HCT116 (cell line): ENCODE results near the gene RAD52. TPM values are rescaled to one million over a fixed set of nuclear protein-coding genes. Genes with fewer than 3 reads are reported as not detected.
A peak's percentile ranks its signal among the peaks of the same experiment; 100 is the strongest.

Source experiments
- ATAC-seq: fragments of 200-7000 bp; cut with Tn5 transposase; 2 replicates; pipeline ENCODE4 v1.9.1; 2020; ENCODE audit warnings: mild to moderate bottlenecking, moderate library complexity
- BruUV-seq: library from RNA; stranded (reverse); fragments of 400-500 nt; replicated peaks from 2 replicates; lab custom pipeline; 2021; lab: Mats Ljungman, UMichigan
- CTCF ChIA-PET: fragments of 300-600 bp; sonication (Branson Sonifier 250); formaldehyde crosslinking; loops from one replicate; lab custom pipeline; 2021; ENCODE audit warnings: antibody characterized with exemption; lab: Charles Lee
- POLR2A ChIA-PET: fragments of 300-600, 350-600 bp; sonication (Branson Sonifier 250); formaldehyde crosslinking; loops from one replicate; lab custom pipeline; 2021; ENCODE audit warnings: antibody characterized with exemption; lab: Charles Lee
- RAD21 ChIA-PET, 2 experiments: fragments of 300-600 bp; sonication (Branson Sonifier 250); formaldehyde crosslinking; loops; one replicate each; lab custom pipeline; 2023; ENCODE audit warnings: low total read pairs in 2 of 2; ENCODE audit not compliant: uncharacterized antibody in 2 of 2, unreplicated experiment in 2 of 2, low non-redundant PET in 1 of 2; lab: Charles Lee
- DNase-seq: peaks from one replicate; pipeline ENCODE4 v3.0.0-alpha.2; 2010; ENCODE audit warnings: low read depth, low spot score
- H2AFZ ChIP-seq: fragments of 200-600 bp; shearing (Covaris generic), sonication (generic); 2 replicates; pipeline ENCODE4 v1.6.1; 2017; ENCODE audit warnings: low read depth, mixed run types, mixed read lengths, antibody characterized with exemption, low read length; ENCODE audit not compliant: poor library complexity, severe bottlenecking
- H3K27ac ChIP-seq: 2 replicates; pipeline ENCODE4 v1.5.1; 2012; ENCODE audit warnings: low read depth, low read length
- H3K27me3 ChIP-seq: fragments of 200-600 bp; sonication (generic); 2 replicates; pipeline ENCODE4 v1.6.1; 2016; ENCODE audit warnings: mixed run types, low read length, mixed read lengths; ENCODE audit not compliant: insufficient read depth
- H3K36me3 ChIP-seq, 2 experiments: fragments of 200-500 bp in 1 of 2; fragments of 200-600 bp in 1 of 2; sonication (Bioruptor generic) in 1 of 2; sonication (generic) in 1 of 2; 2 replicates each; pipeline versions ENCODE4 v1.5.1 to v1.6.1; 2014 to 2016; ENCODE audit warnings: low read length in 2 of 2, inconsistent platforms in 1 of 2, mixed read lengths in 1 of 2, mixed run types in 1 of 2; ENCODE audit not compliant: insufficient read depth in 2 of 2, control insufficient read depth in 1 of 2
- H3K4me1 ChIP-seq, 2 experiments: fragments of 200-600 bp in 1 of 2; sonication (generic) in 1 of 2; 2 replicates each; pipeline versions ENCODE4 v1.5.1 to v1.6.1; 2012 to 2017; ENCODE audit warnings: low read length in 2 of 2, inconsistent platforms in 1 of 2, mild to moderate bottlenecking in 1 of 2, mixed read lengths in 1 of 2, mixed run types in 1 of 2, moderate library complexity in 1 of 2; ENCODE audit not compliant: insufficient read depth in 2 of 2, control insufficient read depth in 1 of 2
- H3K4me2 ChIP-seq: fragments of 200-600 bp; sonication (generic); 2 replicates; pipeline ENCODE4 v1.6.1; 2017; ENCODE audit warnings: mixed run types, low read length, mixed read lengths
- H3K4me3 ChIP-seq, 2 experiments: fragments of 200-600 bp in 1 of 2; sonication (generic) in 1 of 2; replicated peaks in 1 of 2; 2 replicates each; pipeline ENCODE4 v1.5.1; 2011 to 2016; ENCODE audit warnings: low read length in 2 of 2, control low read depth in 1 of 2, low read depth in 1 of 2, mild to moderate bottlenecking in 1 of 2, mixed read lengths in 1 of 2, mixed run types in 1 of 2
- H3K79me2 ChIP-seq: fragments of 200-600 bp; sonication (generic); 2 replicates; pipeline ENCODE4 v1.6.1; 2017; ENCODE audit warnings: mild to moderate bottlenecking, mixed run types, low read length, moderate library complexity, mixed read lengths; ENCODE audit not compliant: insufficient read depth
- H3K9ac ChIP-seq: fragments of 200-600 bp; sonication (generic); 2 replicates; pipeline ENCODE4 v1.6.1; 2016; ENCODE audit warnings: low read length, mixed read lengths
- H3K9me2 ChIP-seq: fragments of 200-600 bp; sonication (generic), shearing (Covaris generic); 2 replicates; pipeline ENCODE4 v1.6.1; 2017; ENCODE audit warnings: mixed run types, mild to moderate bottlenecking, moderate library complexity; ENCODE audit not compliant: insufficient read depth
- H3K9me3 ChIP-seq, 2 experiments: fragments of 200-500 bp in 1 of 2; fragments of 200-600 bp in 1 of 2; sonication (Bioruptor generic) in 1 of 2; sonication (generic) in 1 of 2; 2 replicates each; pipeline ENCODE4 v1.6.1; 2014 to 2017; ENCODE audit warnings: low read length in 2 of 2, mixed read lengths in 2 of 2, inconsistent platforms in 1 of 2, low read depth in 1 of 2, mild to moderate bottlenecking in 1 of 2, mixed run types in 1 of 2, moderate library complexity in 1 of 2; ENCODE audit not compliant: control insufficient read depth in 1 of 2, insufficient read depth in 1 of 2
- H4K20me1 ChIP-seq: fragments of 200-600 bp; sonication (generic), shearing (Covaris generic); 2 replicates; pipeline ENCODE4 v1.6.1; 2017; ENCODE audit warnings: mixed run types, mild to moderate bottlenecking, moderate library complexity; ENCODE audit not compliant: insufficient read depth
- ATF3 ChIP-seq: IDR thresholded peaks from 2 replicates; pipeline ENCODE4 v1.6.1; 2012
- CBX3 ChIP-seq: IDR thresholded peaks from 2 replicates; pipeline ENCODE4 v1.6.1; 2012; ENCODE audit warnings: low read depth
- CEBPB ChIP-seq: IDR thresholded peaks from 2 replicates; pipeline ENCODE4 v1.6.1; 2012; ENCODE audit warnings: low read depth
- CTCF ChIP-seq, 3 experiments: fragments of 200-600 bp in 1 of 3; sonication (generic) in 1 of 3; IDR thresholded peaks in 2 of 3; conservative IDR thresholded peaks in 1 of 3; 2 replicates each; pipeline ENCODE4 v1.5.1; 2012 to 2017; ENCODE audit warnings: low read depth in 2 of 3, low read length in 2 of 3, antibody characterized with exemption in 1 of 3, borderline replicate concordance in 1 of 3, control low read depth in 1 of 3, mild to moderate bottlenecking in 1 of 3, mixed read lengths in 1 of 3, mixed run types in 1 of 3, moderate library complexity in 1 of 3; ENCODE audit not compliant: insufficient read depth in 1 of 3
- EGR1 ChIP-seq: IDR thresholded peaks from 2 replicates; pipeline ENCODE4 v1.6.1; 2012; ENCODE audit warnings: low read depth
- ELF1 ChIP-seq: IDR thresholded peaks from 2 replicates; pipeline ENCODE4 v1.6.1; 2012; ENCODE audit warnings: low read depth, borderline replicate concordance
- FOSL1 ChIP-seq: IDR thresholded peaks from 2 replicates; pipeline ENCODE4 v1.6.1; 2012; ENCODE audit warnings: low read depth
- MAX ChIP-seq: IDR thresholded peaks from 2 replicates; pipeline ENCODE4 v1.6.1; 2012
- POLR2AphosphoS5 ChIP-seq: IDR thresholded peaks from 2 replicates; pipeline ENCODE4 v1.6.1; 2011; ENCODE audit warnings: mild to moderate bottlenecking, low read depth, low read length, moderate library complexity
- REST ChIP-seq: IDR thresholded peaks from 2 replicates; pipeline ENCODE4 v1.6.1; 2012; ENCODE audit warnings: low read depth
- SIN3A ChIP-seq: IDR thresholded peaks from 2 replicates; pipeline ENCODE4 v1.6.1; 2012; ENCODE audit warnings: low read depth
- TCF7L2 ChIP-seq: IDR thresholded peaks from 2 replicates; pipeline ENCODE4 v1.7.0; 2011; ENCODE audit warnings: borderline replicate concordance, inconsistent platforms; ENCODE audit not compliant: insufficient read depth, insufficient read length; ENCODE audit errors: extremely low read depth
- YY1 ChIP-seq: IDR thresholded peaks from 2 replicates; pipeline ENCODE4 v1.6.1; 2011; ENCODE audit warnings: low read length, low read depth, moderate library complexity, mild to moderate bottlenecking; ENCODE audit not compliant: insufficient replicate concordance; ENCODE audit errors: extremely low read depth
- ZBTB33 ChIP-seq: IDR thresholded peaks from 2 replicates; pipeline ENCODE4 v1.6.1; 2011; ENCODE audit warnings: mild to moderate bottlenecking, low read length, moderate library complexity; ENCODE audit not compliant: insufficient replicate concordance; ENCODE audit errors: extremely low read depth
- ZFX ChIP-seq: fragments of 450-650 bp; IDR thresholded peaks from 2 replicates; pipeline ENCODE4 v1.6.1; 2017
- ZNF274 ChIP-seq: fragments of 200-500 bp; sonication (Bioruptor generic); IDR thresholded peaks from 2 replicates; pipeline ENCODE4 v1.6.1; 2014; ENCODE audit warnings: mild to moderate bottlenecking, low read depth, low read length, inconsistent platforms
- intact Hi-C: fragments of 100-400 bp; cut with micrococcal nuclease; formaldehyde crosslinking; loops from 2 replicates; pipeline ENCODE4 v1.10.0; 2022
- total RNA-seq: library from RNA; stranded (reverse); gene quantifications from one replicate; pipeline ENCODE4 v1.2.1, GENCODE V29; 2021; ENCODE audit not compliant: unreplicated experiment

Gene RAD52
- total RNA-seq, 1 experiment from 2014 or later = 24.4 TPM

GRCh38 chr12:989751-990660 lies 40.5 kb upstream of the RAD52 start:
- DNase-seq (no peak), ATAC-seq (peak; percentile 33)
- Histone ChIP-seq H3K9me3 (no peaks in the 10 kb centered on the region), H3K4me3 (peak overlapping the region; percentile 69 to 76), H3K27ac (peak overlapping the region; percentile 95), H3K36me3 (no peaks in the 10 kb centered on the region), H2AFZ (peak overlapping the region; percentile 4), H3K9ac (peak overlapping the region; percentile 80), H3K9me2 (no peaks in the 10 kb centered on the region), H4K20me1 (no peaks in the 10 kb centered on the region), H3K27me3 (no peaks in the 10 kb centered on the region), H3K4me1 (peaks cover 8 to 33% of the 10 kb centered on the region in 2 experiments), H3K4me2 (peak overlapping the region; percentile 82), H3K79me2 (peaks cover 34% of the 10 kb centered on the region)
- BruUV-seq = TSS peak; percentile 53
- ChIA-PET POLR2A (interaction anchor here (0.6 to 1.0 kb wide), 4 partner anchors 21 to 169 kb away, joined by 3 to 4 read pairs (median 3); partner anchors contain the start of gene RAD52), CTCF (interaction anchor here (0.7 to 1.5 kb wide), 3 partner anchors 40 to 103 kb away, joined by 3 to 5 read pairs (median 4); partner anchors contain the start of gene RAD52), RAD21 (no interaction called here)
- intact Hi-C loops = no loop called here
- TF ChIP-seq CBX3 (no peak), MAX (no peak), SIN3A (no peak; the same call in 1 of the 2 replicates), YY1 (no peak), EGR1 (peak; percentile 88), POLR2AphosphoS5 (no peak), CEBPB (no peak), ZFX (peak; percentile 44), ATF3 (no peak), ZBTB33 (no peak), TCF7L2 (no peak), FOSL1 (no peak), CTCF (IDR thresholded peaks at IDR 0.05 in 2 of 3, conservative IDR thresholded peaks at IDR 0.05 in 1 of 3; ENCODE audit: borderline replicate concordance in 1 of 3, insufficient read depth in 1 of 3, low read depth in 2 of 3, low read length in 2 of 3) (no peak), ELF1 (no peak), REST (no peak), ZNF274 (no peak)
